ENCODE data around the gene RAB4A.
A peak's percentile ranks its signal among the peaks of the same experiment; 100 is the strongest.

The RAB4A gene

DNA sequence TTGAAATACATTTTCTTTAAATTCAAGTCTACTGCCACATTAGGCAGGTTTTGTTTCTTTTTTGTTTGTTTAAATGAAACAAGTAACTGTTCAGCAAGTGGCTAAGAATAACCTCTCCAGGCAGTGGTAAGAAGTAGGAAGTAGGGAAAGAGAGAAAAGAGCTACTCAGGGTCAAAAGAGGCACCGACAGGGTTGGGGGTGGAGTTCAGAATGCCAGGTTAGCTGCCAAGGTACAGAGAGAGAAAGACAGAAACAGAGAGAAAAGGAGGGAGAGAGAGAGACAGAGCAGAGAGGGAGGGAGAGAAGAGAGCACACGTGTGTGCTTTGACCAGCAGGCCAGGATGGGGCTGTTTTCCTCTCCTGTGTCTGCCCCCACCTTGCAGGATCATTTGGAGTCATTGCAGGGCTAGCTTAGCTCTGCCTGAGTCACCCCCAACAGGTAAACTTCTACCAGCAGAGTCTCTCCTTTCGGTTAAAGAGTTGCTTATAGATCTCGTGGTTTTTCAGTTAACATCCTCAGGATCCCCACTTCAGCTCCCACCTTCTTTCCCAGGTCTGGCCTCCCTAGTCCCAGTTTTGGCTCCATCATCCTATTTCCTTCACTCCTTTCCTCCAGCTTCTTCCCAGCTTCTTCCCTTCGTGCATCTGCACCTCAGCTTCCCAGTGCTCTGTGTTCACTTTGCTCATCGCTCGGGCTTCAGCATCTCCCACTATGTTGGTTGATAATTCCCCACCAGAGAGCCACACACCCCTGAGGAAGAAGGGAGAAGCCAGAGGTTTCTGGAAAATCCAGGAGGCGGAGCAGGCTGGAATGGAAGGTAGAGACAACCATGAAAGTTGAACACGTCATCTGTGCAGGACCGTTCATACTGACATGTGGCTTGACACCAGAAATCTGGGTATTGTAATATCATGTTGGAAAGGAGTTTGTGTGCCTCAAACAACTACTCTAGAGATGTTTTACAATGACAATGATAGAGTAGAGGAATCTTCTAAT is 21.8 kb upstream of the RAB4A start:
- TF ChIP-seq, protein P1, sequence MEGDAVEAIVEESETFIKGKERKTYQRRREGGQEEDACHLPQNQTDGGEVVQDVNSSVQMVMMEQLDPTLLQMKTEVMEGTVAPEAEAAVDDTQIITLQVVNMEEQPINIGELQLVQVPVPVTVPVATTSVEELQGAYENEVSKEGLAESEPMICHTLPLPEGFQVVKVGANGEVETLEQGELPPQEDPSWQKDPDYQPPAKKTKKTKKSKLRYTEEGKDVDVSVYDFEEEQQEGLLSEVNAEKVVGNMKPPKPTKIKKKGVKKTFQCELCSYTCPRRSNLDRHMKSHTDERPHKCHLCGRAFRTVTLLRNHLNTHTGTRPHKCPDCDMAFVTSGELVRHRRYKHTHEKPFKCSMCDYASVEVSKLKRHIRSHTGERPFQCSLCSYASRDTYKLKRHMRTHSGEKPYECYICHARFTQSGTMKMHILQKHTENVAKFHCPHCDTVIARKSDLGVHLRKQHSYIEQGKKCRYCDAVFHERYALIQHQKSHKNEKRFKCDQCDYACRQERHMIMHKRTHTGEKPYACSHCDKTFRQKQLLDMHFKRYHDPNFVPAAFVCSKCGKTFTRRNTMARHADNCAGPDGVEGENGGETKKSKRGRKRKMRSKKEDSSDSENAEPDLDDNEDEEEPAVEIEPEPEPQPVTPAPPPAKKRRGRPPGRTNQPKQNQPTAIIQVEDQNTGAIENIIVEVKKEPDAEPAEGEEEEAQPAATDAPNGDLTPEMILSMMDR (IDR thresholded peaks at IDR 0.05) = no peak

DNA sequence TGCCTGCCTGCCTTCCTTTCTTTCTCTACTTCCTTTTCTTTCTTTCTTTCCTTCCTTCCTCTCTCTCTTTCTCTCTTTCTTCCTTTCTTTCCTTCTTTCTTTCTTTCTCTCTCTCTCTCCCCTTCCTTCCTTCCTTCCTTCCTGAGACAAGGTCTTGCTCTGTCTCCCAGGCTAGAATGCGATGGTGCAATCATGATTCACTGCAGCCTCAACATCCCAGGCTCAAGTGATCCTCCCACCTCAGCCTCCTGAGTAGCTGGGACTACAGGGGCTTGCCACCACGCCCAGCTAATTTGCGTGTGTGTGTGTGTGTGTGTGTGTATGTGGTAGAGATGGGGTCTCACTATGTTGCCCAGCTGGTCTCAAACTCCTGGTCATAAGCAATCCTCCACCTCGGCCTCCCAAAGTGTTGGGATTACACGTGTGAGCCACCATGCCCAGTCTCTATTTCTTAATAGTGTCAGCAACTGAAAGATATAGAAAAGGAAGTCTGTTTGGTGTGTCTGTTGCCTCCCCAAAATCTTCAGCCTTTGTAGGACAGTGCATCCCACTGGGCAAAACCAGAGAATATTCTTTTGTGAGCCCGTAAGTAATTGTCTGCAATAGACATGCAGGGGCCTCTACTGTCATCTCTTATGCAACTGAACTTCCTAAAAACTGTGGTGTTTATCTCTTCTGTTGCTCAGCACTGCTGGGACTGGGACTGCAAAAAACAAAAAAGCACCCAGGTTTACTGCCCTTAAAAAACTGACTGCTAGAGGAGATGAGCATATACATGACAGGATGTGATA is 20.9 kb upstream of the RAB4A start:
- TF ChIP-seq, protein P1 (IDR thresholded peaks at IDR 0.05) = no peak

DNA sequence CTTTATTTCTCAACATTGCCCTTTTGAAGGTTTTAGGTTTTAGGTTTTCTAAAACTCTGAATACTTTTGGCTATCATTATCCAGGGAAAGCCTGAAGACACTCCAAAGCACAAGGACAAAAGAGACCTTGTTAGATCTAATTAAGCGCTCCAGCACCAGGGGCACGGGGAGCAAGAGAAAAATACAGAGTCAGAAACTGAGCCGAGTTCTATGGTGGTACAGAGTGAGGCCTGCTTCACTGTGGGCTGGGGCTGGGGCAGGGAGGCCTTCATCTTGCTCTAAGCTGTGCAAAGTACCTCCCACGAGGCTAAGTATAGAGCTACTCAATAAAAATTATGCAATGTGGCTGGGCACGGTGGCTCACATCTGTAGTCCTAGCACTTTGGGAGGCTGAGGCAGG is 19.7 kb upstream of the RAB4A start:
- TF ChIP-seq, protein P1 (IDR thresholded peaks at IDR 0.05) = no peak

DNA sequence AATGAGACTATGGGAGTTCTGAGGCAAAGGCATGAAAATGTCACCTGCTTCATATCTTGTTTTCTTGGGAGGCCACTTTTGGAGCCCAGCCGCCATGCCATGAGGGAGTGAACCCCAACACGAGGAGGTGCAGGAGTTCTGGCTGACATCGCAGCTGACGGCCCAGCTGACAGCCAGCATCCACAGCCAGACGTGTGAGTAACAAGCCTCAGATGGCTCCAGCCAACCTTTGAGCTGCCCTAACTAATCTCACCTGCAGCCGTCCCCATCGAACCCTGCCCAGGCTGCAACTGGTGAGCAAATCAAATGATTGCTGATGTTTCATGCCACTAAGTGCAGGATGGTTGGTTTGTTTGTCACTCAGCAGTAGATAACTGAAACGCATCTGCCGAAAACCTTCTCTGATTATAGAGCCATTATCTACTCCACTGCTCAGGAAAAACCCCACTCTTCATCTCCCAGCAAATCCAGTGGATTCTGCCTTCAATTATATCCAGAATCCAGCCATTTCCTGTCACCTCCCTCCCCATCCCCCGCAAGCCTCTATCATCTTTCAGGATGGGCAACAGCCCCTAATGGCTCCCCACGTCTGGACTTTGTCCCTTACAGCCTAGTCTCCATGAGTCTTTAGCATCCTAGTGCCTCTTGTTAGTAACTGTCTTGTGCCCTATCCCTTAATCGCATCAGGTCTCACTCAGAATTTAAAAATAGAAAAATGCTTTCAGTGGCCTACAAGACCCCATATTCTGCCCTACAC is 18.5 kb upstream of the RAB4A start:
- TF ChIP-seq, protein P1 (IDR thresholded peaks at IDR 0.05) = no peak

DNA sequence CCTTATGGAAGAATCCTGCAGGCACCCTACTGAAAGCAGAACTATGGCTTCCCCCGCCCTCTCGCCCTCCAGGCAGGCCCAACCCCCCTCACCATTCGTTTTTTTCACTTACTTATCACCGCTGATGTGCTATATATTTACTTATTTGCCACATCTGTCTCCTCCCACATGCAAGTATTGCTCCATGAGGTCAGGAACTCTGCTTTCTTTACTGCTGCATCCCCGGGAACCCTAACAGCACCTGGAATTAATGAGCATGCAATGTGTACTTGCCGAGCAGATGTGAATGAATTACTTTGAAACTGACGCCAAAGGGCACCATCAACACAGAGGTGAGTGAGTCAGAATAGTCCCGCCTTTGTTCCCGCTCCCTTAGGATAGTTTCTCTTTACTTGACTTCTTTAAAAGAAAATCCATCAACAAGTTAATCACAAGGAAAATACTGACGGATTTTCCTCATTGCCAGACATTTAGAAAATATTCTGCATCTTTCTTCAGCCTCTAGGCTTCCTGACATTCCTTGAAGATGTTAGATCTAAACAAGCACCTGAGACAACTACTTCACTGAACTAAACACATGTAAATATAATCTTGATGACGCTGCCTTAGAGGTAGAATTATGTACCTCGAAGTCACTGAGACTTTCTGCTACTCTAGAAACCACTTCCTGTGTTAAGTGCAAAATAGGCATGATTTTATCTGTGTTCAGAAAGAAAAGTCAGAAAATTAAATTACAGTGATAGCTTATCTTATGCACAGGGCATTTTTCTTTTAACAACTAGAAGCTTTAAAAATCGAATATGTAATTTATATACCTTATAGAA is 17.5 kb upstream of the RAB4A start:
- TF ChIP-seq, protein P1 (IDR thresholded peaks at IDR 0.05) = no peak

DNA sequence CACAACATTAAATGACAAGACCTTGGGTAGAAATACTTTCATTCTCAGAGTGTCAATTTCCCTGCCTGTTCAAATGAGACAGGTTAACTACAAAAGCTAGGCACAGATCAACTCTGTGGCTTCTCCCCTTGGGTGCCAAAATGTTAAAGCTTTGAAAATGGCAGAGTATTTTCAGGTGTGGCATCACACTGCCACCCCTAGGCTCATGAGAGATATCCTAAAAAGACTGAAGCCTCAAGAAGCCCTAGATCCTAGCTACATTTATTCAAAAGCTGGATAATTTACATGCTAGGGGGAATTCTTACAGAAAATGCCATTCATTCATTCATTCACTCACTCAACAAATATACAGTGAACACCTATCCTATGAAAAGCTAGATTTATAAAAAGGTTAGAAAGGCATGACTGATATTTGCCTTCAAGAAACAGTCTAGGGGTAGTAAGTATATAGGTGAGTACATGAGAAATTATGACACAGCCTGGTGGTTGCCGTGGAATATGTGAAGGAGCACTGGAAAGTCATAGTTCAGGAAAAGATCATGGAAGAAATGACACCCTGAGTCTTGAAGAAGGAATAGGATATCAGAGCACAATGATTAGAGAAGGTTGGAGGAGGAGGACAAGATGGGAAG is 15.9 kb upstream of the RAB4A start:
- TF ChIP-seq, protein P1 (IDR thresholded peaks at IDR 0.05) = peak; percentile 64

All from LNCAP (cell line).